ENCODE results near the gene NUDT1.

NUDT1 gene

GRCh38 chr7:2204446-2204845, 37.6 kb upstream of the NUDT1 start:
- no peak for DNase-seq (ENCODE audit: low read depth in 3 of 3, low spot score in 1 of 3)

- DNase-seq (ENCODE audit: low read depth in 3 of 3, low spot score in 1 of 3), result no peak
These were observed 36.8 kb upstream of the NUDT1 start for GRCh38 chr7:2205036-2205780.

- no peak for DNase-seq (ENCODE audit: low read depth in 3 of 3, low spot score in 1 of 3)
These were observed 33.3 kb upstream of the NUDT1 start for GRCh38 chr7:2208712-2209111.

GRCh38 chr7:2209146-2209960, 32.7 kb upstream of the NUDT1 start:
- DNase-seq (ENCODE audit: low read depth in 3 of 3, low spot score in 1 of 3), result peak in 2 of 3 donors; percentile 16 to 21

GRCh38 chr7:2209961-2210323, 32.1 kb upstream of the NUDT1 start:
- DNase-seq (ENCODE audit: low read depth in 3 of 3, low spot score in 1 of 3), result no peak

GRCh38 chr7:2210551-2211258, 31.3 kb upstream of the NUDT1 start:
- DNase-seq (ENCODE audit: low read depth in 3 of 3, low spot score in 1 of 3), result no peak

- DNase-seq (ENCODE audit: low read depth in 3 of 3, low spot score in 1 of 3), result no peak
These were observed 30.7 kb upstream of the NUDT1 start for GRCh38 chr7:2211259-2211880.

GRCh38 chr7:2211926-2212325, 30.1 kb upstream of the NUDT1 start:
- no peak for DNase-seq (ENCODE audit: low read depth in 3 of 3, low spot score in 1 of 3)

- DNase-seq (ENCODE audit: low read depth in 3 of 3, low spot score in 1 of 3), result no peak
These were observed 29.1 kb upstream of the NUDT1 start for GRCh38 chr7:2212906-2213305.

- no peak for DNase-seq (ENCODE audit: low read depth in 3 of 3, low spot score in 1 of 3)
These were observed 28.3 kb upstream of the NUDT1 start for GRCh38 chr7:2213551-2214215.

GRCh38 chr7:2214636-2215035, 27.4 kb upstream of the NUDT1 start:
- no peak for DNase-seq (ENCODE audit: low read depth in 3 of 3, low spot score in 1 of 3)

GRCh38 chr7:2215851-2216250, 26.2 kb upstream of the NUDT1 start:
- DNase-seq (ENCODE audit: low read depth in 3 of 3, low spot score in 1 of 3), result no peak

- DNase-seq (ENCODE audit: low read depth in 3 of 3, low spot score in 1 of 3), result no peak
These were observed 24.8 kb upstream of the NUDT1 start for GRCh38 chr7:2217206-2217605.

- DNase-seq (ENCODE audit: low read depth in 3 of 3, low spot score in 1 of 3), result no peak
These were observed 24.1 kb upstream of the NUDT1 start for GRCh38 chr7:2217716-2218443.

- no peak for DNase-seq (ENCODE audit: low read depth in 3 of 3, low spot score in 1 of 3)
These were observed 23.6 kb upstream of the NUDT1 start for GRCh38 chr7:2218444-2218785.

GRCh38 chr7:2219136-2219535, 22.9 kb upstream of the NUDT1 start:
- no peak for DNase-seq (ENCODE audit: low read depth in 3 of 3, low spot score in 1 of 3)

GRCh38 chr7:2219606-2220005, 22.4 kb upstream of the NUDT1 start:
- no peak for DNase-seq (ENCODE audit: low read depth in 3 of 3, low spot score in 1 of 3)

- no peak for DNase-seq (ENCODE audit: low read depth in 3 of 3, low spot score in 1 of 3)
These were observed 22.0 kb upstream of the NUDT1 start for GRCh38 chr7:2220030-2220429.

- DNase-seq (ENCODE audit: low read depth in 3 of 3, low spot score in 1 of 3), result no peak
These were observed 21.5 kb upstream of the NUDT1 start for GRCh38 chr7:2220506-2220905.

GRCh38 chr7:2220954-2221353, 21.1 kb upstream of the NUDT1 start:
- DNase-seq (ENCODE audit: low read depth in 3 of 3, low spot score in 1 of 3), result no peak
